ENCODE results near the gene DAP.
A peak's percentile ranks its signal among the peaks of the same experiment; 100 is the strongest.

DAP gene

GRCh38 chr5:10709409-10709808, 51.6 kb downstream of the DAP start:
- DNase-seq: no peak

GRCh38 chr5:10708189-10708944, 52.7 kb downstream of the DAP start:
- no peak for DNase-seq

GRCh38 chr5:10707198-10708142, 53.6 kb downstream of the DAP start:
- DNase-seq: no peak

- DNase-seq: no peak
Observed at GRCh38 chr5:10706326-10706725, 54.7 kb downstream of the DAP start.

GRCh38 chr5:10705747-10706146, 55.3 kb downstream of the DAP start:
- no peak for DNase-seq

GRCh38 chr5:10704949-10705621, 55.9 kb downstream of the DAP start:
- DNase-seq: no peak

GRCh38 chr5:10703676-10704075, 57.4 kb downstream of the DAP start:
- no peak for DNase-seq

- DNase-seq: no peak
Observed at GRCh38 chr5:10702911-10703491, 58.0 kb downstream of the DAP start.

- no peak for DNase-seq
Observed at GRCh38 chr5:10702040-10702629, 58.9 kb downstream of the DAP start.

- peak; percentile 5 to 44 for DNase-seq
Observed at GRCh38 chr5:10701567-10702039, 59.4 kb downstream of the DAP start.

- DNase-seq: peak in 1 of 2 experiments; percentile 15
Observed at GRCh38 chr5:10700516-10700915, 60.5 kb downstream of the DAP start.

GRCh38 chr5:10699987-10700386, 61.0 kb downstream of the DAP start:
- DNase-seq: peak in 1 of 2 experiments; percentile 2

- DNase-seq: no peak
Observed at GRCh38 chr5:10699281-10699874, 61.7 kb downstream of the DAP start.

- DNase-seq: no peak
Observed at GRCh38 chr5:10695759-10696543, 65.1 kb downstream of the DAP start.

- DNase-seq: peak; percentile 28 to 77
Observed at GRCh38 chr5:10695055-10695649, 65.9 kb downstream of the DAP start.

GRCh38 chr5:10691826-10692785, 68.9 kb downstream of the DAP start:
- DNase-seq: no peak

GRCh38 chr5:10690460-10691440, 70.3 kb downstream of the DAP start:
- DNase-seq: no peak
